Activated T-cell treated with anti-CD3 and anti-CD28 coated beads, Interleukin-2, amount 50 U/mL, for 72 hours (primary cell): ENCODE measurements around the gene PLPPR2. TPM values are rescaled to one million over a fixed set of nuclear protein-coding genes. Genes with fewer than 3 reads are reported as not detected.

Experiments used
- ATAC-seq, 2 donors: fragments of 150-1000 bp; cut with Tn5 transposase; replicated peaks in 1 of 2; 2 replicates each; pipeline ENCODE4 v1.10.0; 2021; ENCODE audit warnings: moderate library complexity in 2 of 2, mild to moderate bottlenecking in 1 of 2
- DNase-seq, 2 donors: peaks; one replicate each; pipeline ENCODE4 v3.0.0; 2021 to 2022; ENCODE audit warnings: mixed read lengths in 1 of 2
- H3K27ac Mint-ChIP-seq: one replicate; pipeline ENCODE4 v1.8.0; 2022; ENCODE audit warnings: mild to moderate bottlenecking, moderate library complexity, mixed read lengths
- H3K27me3 Mint-ChIP-seq: one replicate; pipeline ENCODE4 v1.8.0; 2022; ENCODE audit warnings: low read depth, mixed read lengths
- H3K36me3 Mint-ChIP-seq, 2 donors: one replicate each; pipeline ENCODE4 v1.8.0; 2022; ENCODE audit warnings: mixed read lengths in 2 of 2, mild to moderate bottlenecking in 1 of 2; ENCODE audit not compliant: insufficient read depth in 2 of 2
- H3K4me1 Mint-ChIP-seq: one replicate; pipeline ENCODE4 v1.8.0; 2022; ENCODE audit warnings: low read depth, mixed read lengths
- H3K4me3 Mint-ChIP-seq, 2 donors: one replicate each; pipeline ENCODE4 v1.8.0; 2022; ENCODE audit warnings: mild to moderate bottlenecking in 2 of 2, mixed read lengths in 2 of 2, moderate library complexity in 2 of 2
- H3K9me3 Mint-ChIP-seq, 2 donors: one replicate each; pipeline ENCODE4 v1.8.0; 2022; ENCODE audit warnings: mixed read lengths in 2 of 2
- total RNA-seq, 2 donors: library from RNA; stranded (reverse); gene quantifications; one replicate each; pipeline ENCODE4 v1.2.3, GENCODE V29; 2022

PLPPR2 gene
- total RNA-seq, 2 donors from 2014 or later, result 6.9 to 9.7 TPM

DNA sequence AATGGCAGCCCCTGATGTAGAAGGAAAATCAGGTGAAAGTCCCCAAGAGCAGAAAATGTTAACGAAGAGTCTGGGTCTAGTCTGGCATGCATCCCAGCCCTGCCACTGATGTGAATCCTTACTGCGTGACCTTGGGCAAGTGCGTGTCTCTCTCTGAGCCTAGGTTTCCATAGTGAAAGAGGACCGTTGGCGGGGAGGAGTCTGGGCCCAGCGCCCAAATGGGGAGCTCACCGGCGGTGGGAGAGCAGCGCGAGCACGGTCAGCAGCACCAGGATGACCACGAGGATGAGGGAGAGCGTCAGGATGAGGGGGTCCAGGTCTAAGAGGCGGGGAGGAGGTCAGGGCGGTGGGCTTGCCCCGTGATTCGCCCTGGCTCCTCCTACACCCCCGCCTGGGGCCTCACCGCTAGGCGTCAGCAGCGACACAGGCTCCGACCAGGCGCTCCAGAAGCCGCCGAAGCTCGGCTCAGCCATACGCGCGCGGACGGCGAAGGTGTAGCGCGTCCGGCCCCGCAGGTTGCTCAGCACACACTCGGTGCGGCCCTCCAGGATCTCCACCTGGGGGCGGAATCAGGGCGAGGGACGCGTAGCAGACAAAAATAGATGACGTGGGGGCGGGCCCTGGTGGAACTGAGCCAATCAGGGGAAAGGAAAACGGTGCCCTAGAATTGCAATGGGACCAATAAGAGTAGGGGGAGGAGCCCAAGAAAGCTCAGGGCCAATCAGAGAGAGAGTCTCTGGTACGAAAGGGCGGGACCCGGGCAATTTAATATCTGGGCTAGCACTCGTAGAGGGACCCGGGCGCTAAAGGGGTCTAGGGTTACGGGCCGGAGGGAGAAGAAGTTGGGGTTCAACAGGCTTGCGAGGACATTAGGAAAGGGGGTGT, 25.7 kb downstream of the PLPPR2 start:
- H3K36me3 Mint-ChIP-seq, result peaks cover 8 to 10% of the 10 kb centered on the region in 2 donors
- DNase-seq (peak; percentile 97 to 98), ATAC-seq (peak; percentile 81 to 83)
- H3K27me3 Mint-ChIP-seq, result peaks cover 6% of the 10 kb centered on the region
- peaks cover 0 to 2% of the 10 kb centered on the region in 2 donors for H3K9me3 Mint-ChIP-seq
- H3K4me3 Mint-ChIP-seq, result peak overlapping the region; percentile 89 to 95
- H3K27ac Mint-ChIP-seq, result peak overlapping the region; percentile 83
- peaks cover 66% of the 10 kb centered on the region for H3K4me1 Mint-ChIP-seq

DNA sequence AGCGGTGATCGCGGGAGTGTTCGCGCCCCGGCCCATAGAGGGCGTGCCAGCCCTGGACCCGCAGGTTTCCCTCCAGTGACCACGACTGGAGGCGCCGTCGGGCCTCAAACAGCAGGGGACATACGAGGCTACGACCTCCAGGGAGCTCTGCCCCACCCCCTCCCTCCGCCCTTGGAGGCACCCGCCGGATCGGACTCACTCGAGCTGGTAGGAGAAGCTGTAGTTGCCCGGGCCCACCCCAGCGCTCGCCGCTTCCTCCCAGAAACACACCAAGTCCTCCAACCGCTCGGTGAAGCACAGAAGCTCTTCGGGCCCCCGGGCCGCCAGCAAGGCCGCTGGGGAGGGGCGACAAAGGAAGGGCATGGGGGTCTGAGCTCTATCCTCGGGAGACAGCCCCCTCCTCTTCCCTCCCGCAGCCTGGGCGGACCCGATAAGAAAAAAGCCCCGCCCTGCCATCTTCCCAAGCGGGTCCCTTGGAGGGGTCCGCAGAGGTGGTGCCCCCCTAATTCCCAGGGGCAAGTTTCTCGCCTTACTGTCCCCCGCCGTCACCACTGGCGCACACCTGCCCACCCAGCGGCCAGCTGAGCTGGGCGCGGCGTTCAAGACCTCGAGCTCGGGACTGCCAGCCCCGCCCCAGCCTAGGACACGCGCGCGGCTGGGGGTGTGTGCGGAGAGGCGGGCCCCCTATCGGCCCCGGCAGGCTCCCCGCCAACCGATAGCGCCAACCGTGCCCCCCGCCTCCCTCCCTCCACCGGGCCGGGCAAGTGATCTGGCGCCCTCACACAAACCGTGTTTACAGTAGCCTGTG, 27.9 kb downstream of the PLPPR2 start:
- Mint-ChIP-seq H3K9me3 (no peaks in the 10 kb centered on the region), H3K36me3 (peaks cover 2 to 5% of the 10 kb centered on the region in 2 donors), H3K4me1 (peaks cover 49% of the 10 kb centered on the region), H3K27ac (peak overlapping the region; percentile 56), H3K4me3 (peak overlapping the region; percentile 89 to 95), H3K27me3 (peaks cover 6% of the 10 kb centered on the region)
- DNase-seq (peak; percentile 66 to 74), ATAC-seq (no peak)

DNA sequence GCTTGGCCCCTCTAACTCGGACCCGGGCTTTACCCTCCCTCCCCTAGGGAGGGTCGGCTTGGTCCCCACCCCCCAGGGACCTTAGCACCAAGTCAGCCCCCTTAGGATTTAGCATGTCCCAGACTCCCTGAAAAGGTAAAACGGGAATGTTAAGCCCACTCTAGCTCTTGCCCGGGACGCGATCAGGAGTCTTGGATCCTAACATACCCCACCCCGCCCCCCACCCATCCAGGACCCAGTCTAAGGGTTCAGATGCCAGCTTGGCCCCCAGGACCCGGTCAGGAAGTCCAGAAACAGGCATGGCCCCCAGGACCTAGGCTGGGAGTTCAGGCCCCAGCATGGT, 28.4 kb downstream of the PLPPR2 start:
- ATAC-seq, result no peak
- Mint-ChIP-seq H3K27me3 (peaks cover 6% of the 10 kb centered on the region), H3K4me1 (peaks cover 44% of the 10 kb centered on the region), H3K27ac (no peak overlapping the region), H3K9me3 (no peaks in the 10 kb centered on the region), H3K4me3 (peak overlapping the region in 1 of 2 donors; percentile 95), H3K36me3 (peaks cover 2 to 3% of the 10 kb centered on the region in 2 donors)
- no peak for DNase-seq

DNA sequence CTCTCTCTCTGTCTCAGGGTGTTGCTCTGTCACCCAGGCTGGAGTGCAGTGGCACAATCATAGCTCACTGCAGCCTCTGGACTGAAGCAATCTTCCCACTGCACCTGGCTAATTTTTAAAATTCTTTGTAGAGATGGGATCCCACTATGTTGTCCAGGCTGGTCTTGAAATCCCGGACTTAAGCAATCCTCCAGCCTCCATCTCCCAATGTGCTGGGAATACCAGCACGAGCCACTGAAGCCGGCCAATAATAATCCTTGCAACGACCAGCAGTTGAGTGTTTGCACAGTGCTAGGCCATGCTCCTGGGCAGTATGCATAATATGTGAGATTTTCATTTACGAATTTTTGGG, 29.5 kb downstream of the PLPPR2 start:
- peaks cover 6% of the 10 kb centered on the region for H3K27me3 Mint-ChIP-seq
- peaks cover 2 to 3% of the 10 kb centered on the region in 2 donors for H3K36me3 Mint-ChIP-seq
- H3K4me3 Mint-ChIP-seq, result peak overlapping the region in 1 of 2 donors; percentile 31

DNA sequence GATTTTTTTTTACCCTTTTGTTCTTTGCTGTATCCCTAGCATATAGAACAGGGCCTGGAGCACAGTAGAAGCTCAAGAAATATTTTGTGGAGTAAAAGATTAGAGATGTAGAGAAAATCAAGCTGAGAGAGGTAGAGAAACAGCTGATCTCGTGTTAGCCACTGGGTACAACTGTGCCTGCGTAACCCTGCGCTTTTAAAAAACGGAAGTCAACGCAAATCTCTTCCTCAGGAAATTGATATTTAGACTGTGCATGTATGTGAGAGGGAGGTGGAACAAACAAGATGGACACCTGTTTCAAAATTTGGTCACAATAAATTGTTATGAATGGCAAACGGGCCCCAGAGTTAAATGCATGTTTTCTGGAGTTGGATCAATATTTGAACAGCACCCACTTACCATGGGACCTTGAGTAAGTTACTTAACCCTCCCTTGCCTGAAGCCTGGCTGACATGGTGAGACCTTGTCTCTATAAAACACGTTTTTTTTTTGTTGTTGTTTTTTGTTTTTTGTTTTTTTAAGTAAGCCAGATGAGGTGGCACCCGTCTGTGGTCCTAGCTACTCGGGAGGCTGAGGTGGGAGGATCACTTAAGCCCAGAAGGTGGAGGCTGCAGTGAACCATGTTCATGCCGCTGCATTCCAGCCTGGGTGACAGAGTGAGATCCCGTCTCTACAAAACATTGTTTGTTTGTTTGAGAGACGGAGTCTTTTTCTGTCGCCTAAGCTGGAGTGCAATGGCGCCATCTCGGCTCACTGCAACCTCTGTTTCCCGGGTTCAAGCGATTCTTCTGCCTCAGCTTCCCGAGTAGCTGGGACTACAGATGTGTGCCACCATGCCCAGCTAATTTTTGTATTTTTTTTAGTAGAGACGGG, 32.2 kb downstream of the PLPPR2 start:
- Mint-ChIP-seq H3K27me3 (peaks cover 6% of the 10 kb centered on the region), H3K27ac (no peak overlapping the region), H3K4me1 (peaks cover 14% of the 10 kb centered on the region), H3K36me3 (peaks cover 1 to 2% of the 10 kb centered on the region in 2 donors), H3K4me3 (no peak overlapping the region), H3K9me3 (peaks cover 0 to 4% of the 10 kb centered on the region in 2 donors)
- no peak for ATAC-seq
- no peak for DNase-seq

More for the DNA sequence above, 29.5 kb downstream of the PLPPR2 start:
- H3K27ac Mint-ChIP-seq, result no peak overlapping the region
- DNase-seq (no peak), ATAC-seq (no peak)
- no peaks in the 10 kb centered on the region for H3K9me3 Mint-ChIP-seq
- H3K4me1 Mint-ChIP-seq, result peaks cover 36% of the 10 kb centered on the region

DNA sequence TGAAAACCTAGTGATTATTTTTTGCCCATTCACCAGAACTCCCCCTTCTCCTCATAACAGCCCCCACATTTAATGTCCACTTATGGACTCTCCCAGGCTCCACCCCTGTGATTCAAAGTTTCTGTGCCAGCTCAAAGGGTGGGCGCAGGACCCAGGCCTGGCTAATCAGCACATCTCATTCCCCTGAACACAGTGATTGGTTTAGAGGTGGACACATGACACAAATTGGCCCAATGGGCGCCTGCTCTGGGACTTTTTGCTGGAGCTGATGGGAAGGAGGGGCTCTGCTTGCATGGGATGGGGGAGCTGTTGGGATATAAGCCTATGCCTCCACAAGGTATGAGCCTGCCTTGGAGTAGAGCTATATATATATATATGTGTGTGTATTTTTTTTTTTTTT, 35.1 kb downstream of the PLPPR2 start:
- H3K4me1 Mint-ChIP-seq, result peaks cover 6% of the 10 kb centered on the region
- H3K27me3 Mint-ChIP-seq, result peaks cover 9% of the 10 kb centered on the region
- peaks cover 0 to 4% of the 10 kb centered on the region in 2 donors for H3K9me3 Mint-ChIP-seq
- H3K4me3 Mint-ChIP-seq, result no peak overlapping the region
- peaks cover 1 to 2% of the 10 kb centered on the region in 2 donors for H3K36me3 Mint-ChIP-seq
- ATAC-seq (no peak), DNase-seq (no peak)
- no peak overlapping the region for H3K27ac Mint-ChIP-seq

DNA sequence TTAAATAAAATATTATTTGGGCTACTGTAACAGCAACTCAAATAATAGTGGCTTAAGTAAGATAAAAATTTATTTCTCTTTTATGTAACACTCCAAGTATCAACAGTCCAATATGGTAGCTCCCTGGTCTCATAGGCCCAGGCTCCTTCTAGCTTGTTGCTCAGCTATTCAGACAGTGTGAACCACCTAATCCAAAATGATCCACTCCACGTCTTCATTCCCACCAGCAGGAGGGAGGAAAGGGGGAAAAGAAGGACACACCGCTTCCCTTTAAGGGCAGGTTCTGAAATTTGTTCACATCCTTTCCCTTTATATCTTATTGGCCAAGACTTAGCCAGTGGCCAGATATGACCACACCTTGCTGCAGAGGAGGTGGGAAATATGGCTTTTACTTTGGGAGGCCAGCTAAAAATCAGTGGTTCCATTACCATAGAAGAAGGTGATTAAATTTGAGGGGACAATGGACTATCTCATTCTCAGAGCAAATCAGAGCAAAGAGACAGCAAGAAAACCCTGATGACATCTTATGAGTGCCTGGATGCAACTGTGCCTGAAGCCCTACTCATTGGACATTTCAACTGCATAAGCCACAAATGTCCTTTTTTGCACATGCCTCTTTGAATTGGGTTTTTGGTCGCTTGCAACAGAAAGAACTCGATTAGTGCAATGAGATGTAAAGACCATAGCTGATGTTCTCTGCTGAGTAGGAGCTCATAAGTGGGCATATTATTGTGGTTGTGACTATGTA, 35.9 kb downstream of the PLPPR2 start:
- ATAC-seq (no peak), DNase-seq (no peak)
- Mint-ChIP-seq H3K27me3 (peaks cover 10% of the 10 kb centered on the region), H3K36me3 (peaks cover 1 to 2% of the 10 kb centered on the region in 2 donors), H3K4me3 (no peak overlapping the region), H3K4me1 (peaks cover 6% of the 10 kb centered on the region), H3K27ac (no peak overlapping the region), H3K9me3 (peaks cover 0 to 4% of the 10 kb centered on the region in 2 donors)

DNA sequence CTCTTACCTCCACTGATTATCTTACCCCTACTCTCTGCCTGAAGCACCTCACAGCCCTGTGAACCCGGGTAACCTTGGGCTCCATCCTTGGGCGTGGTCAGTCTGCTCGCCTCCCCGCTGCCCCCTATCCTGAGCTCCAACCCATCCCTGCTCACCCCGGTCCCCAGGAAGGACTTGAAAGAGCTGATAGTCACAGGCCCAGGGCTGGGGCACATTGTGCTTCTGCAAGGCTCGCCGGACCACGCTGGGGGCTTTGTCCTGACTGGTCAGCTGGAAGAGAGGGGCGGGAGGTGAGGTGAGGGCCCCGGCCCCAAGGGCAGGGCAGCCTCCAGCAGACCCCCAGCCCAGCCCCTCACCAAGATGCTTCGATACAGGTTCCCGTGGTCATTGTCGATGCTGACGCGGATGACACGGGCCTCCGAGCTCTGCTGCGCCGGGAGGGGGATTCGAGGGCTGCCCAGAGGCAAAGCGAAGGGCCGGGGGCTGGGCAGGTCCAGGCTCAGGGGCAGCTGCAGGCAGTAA, 41.9 kb downstream of the PLPPR2 start:
- ATAC-seq (no peak), DNase-seq (no peak)
- Mint-ChIP-seq H3K4me1 (no peaks in the 10 kb centered on the region), H3K4me3 (no peak overlapping the region), H3K27ac (no peak overlapping the region), H3K27me3 (peaks cover 10% of the 10 kb centered on the region), H3K9me3 (no peaks in the 10 kb centered on the region), H3K36me3 (no peaks in the 10 kb centered on the region)

DNA sequence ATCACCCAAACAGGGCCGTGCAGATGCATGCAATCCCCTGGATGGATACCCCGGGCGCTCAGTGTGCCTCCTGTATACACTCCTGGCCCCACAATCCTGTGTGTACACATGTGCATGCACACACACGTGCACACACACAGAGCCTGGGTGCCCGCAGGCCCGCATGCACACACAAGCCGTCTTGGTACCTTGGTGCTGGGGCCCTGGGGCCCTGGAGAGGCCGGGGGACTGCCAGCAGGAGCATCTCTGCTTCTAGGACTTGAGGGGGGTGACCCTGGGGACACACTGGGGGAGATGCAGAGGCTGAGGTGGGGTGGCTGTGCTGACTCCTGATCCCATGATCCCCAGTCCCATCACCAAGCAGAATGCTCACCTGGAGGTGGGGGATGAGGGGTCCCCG, 44.4 kb downstream of the PLPPR2 start:
- Mint-ChIP-seq H3K4me3 (no peak overlapping the region), H3K36me3 (no peaks in the 10 kb centered on the region), H3K27ac (no peak overlapping the region), H3K4me1 (no peaks in the 10 kb centered on the region), H3K27me3 (peaks cover 8% of the 10 kb centered on the region), H3K9me3 (no peaks in the 10 kb centered on the region)
- no peak for DNase-seq
- ATAC-seq, result no peak

DNA sequence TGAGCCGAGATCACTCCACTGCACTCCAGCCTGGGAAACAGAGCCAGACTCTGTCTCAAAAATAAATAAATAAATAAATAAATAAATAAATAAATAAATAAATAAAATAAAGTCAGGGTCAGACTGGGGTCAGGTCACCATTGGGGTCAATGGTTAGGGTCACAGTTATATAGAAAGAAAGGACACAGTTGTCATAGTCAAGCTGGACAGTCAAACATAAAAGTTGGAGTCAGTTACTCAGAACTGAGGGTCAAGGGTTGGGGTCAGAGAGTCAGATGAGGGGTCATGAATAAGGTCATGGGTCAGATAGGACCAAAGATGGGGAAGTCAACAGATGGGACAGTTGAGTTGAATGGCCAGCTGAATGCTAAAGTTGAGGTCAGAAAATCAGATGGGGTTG, 45.6 kb downstream of the PLPPR2 start:
- Mint-ChIP-seq H3K4me1 (no peaks in the 10 kb centered on the region), H3K4me3 (no peak overlapping the region), H3K27ac (no peak overlapping the region)

DNA sequence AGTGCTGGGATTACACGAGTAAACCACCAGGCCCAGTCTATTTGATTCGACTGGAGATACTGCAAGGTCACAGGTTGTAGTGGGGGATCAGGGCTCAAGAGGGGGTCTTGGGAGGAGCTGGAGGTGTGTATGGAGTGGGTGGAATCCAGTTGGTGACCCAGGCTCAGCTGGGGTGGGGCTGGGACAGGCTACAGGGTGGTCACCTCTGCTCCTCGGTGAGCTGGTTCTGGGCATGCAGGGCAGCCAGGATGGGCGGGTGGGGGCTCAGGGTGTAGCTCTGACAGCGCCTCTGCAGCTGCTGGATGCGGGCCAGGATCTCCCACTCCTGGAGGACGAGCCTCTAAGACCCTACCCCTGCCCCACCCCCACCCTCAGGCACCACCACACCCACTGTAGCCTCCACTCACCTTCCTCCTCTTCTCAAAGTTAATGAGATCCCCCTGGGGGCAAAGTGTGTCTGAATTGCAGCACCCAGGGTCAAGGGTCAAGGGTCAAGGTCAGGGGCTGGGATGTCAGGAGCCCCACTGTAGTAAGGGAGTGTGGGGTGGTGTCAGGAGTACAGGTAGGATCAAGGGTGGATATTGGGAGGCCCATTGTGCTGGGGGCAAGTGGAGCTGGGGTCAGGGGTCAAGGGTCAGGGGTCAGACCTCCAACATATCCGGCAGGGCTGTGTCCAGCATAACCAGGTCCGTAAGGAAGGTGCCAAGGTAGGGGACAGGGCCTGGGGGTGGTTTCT, 46.7 kb downstream of the PLPPR2 start:
- Mint-ChIP-seq H3K36me3 (no peaks in the 10 kb centered on the region), H3K9me3 (no peaks in the 10 kb centered on the region), H3K4me3 (no peak overlapping the region), H3K27me3 (peaks cover under 1% of the 10 kb centered on the region), H3K27ac (no peak overlapping the region), H3K4me1 (no peaks in the 10 kb centered on the region)
- no peak for DNase-seq
- ATAC-seq, result no peak

More for the DNA sequence above, 45.6 kb downstream of the PLPPR2 start:
- ATAC-seq (no peak), DNase-seq (no peak)
- H3K27me3 Mint-ChIP-seq, result no peaks in the 10 kb centered on the region
- no peaks in the 10 kb centered on the region for H3K36me3 Mint-ChIP-seq
- H3K9me3 Mint-ChIP-seq, result no peaks in the 10 kb centered on the region
